ENCODE data around the gene AIF1.

Gene AIF1

GRCh38 chr6:31663126-31663960, 48.3 kb downstream of the AIF1 start:
- no peak for DNase-seq (ENCODE audit: low read depth in 2 of 2, low spot score in 1 of 2)

DNA sequence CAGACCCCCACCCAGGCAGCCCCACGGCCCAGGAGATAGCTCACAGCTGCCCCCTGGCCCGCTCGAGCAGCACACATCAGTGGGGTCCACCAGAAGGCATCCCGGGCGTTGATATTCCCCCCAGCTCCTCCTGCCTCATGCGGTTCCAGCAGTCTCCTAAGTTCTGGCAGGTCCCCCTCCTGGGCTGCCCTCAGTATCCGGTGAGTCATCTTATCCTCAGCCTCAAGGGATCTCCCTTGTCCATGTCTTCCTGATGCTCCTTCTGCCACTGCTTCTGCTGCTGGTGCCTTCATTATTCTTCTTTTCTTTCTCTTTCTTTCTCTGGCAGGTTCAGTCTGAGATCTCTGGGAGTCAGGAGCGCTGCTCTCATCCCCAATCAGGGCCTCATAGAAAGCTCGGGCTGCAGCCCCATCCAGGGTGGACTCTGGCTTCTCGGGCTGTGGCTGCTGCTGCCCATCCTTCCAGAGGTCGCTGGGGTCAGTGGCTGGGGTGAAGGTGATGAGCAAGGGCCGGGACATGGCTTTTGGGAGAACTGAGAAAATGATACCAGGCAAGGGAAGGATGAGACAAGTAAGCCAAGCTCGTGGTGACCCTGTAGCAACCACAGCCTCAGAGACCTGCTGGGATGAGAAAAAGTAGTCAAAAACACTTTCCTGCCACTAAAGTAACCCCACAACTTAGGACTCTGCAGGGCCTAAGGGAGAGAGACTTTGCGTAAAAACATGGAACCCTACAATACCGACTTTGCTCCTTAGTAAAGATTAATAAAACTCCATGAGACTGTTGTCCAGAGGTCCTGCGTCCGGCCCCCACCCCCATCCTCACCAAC, 49.1 kb downstream of the AIF1 start:
- no peak for DNase-seq (ENCODE audit: low read depth in 2 of 2, low spot score in 1 of 2)

GRCh38 chr6:31664790-31665500, 49.9 kb downstream of the AIF1 start, which contains the start of gene GPANK1:
Gene GPANK1, minus strand, starts transcription at chr6:31664997. Its CDS starts 519 bp downstream, at chr6:31664478.
- DNase-seq (ENCODE audit: low read depth in 2 of 2, low spot score in 1 of 2) = peak; percentile 78 to 79

DNA sequence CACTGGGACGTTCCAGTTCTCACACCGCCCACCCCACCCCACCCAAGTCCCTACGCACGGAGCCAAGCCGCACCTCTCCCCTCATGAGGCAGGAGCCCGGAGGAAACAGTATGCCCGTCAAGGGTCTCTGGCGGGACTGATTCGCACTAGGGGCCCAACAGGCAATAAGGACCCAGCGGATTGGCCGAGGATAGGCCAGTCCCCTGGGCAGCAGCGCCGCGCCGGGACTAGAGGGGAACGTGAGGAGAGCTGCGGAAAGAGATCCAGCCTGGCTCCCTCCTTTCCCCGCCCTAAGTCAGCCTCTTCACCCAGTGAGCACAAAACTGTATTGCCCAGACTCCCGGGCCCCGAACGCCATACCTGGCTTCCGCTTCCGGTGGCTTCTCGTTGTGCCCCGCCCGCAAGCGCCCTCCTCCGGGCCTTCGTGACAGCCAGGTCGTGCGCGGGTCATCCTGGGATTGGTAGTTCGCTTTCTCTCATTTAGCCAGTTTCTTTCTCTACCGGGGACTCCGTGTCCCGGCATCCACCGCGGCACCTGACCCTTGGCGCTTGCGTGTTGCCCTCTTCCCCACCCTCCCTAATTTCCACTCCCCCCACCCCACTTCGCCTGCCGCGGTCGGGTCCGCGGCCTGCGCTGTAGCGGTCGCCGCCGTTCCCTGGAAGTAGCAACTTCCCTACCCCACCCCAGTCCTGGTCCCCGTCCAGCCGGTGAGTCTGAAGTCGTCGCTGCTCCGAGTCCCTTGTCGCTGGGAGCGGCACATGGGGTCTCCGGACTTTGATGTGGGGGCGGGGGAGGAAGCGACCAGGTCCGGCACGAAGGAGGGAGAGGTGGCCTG, 50.7 kb downstream of the AIF1 start, which contains the start of gene CSNK2B:
Gene CSNK2B (plus strand): TSS at position 580 of the 836 bp plus-strand sequence. CDS start 752 bp downstream, outside the sequence.
- peak; percentile 95 to 98 for DNase-seq (ENCODE audit: low read depth in 2 of 2, low spot score in 1 of 2)

DNA sequence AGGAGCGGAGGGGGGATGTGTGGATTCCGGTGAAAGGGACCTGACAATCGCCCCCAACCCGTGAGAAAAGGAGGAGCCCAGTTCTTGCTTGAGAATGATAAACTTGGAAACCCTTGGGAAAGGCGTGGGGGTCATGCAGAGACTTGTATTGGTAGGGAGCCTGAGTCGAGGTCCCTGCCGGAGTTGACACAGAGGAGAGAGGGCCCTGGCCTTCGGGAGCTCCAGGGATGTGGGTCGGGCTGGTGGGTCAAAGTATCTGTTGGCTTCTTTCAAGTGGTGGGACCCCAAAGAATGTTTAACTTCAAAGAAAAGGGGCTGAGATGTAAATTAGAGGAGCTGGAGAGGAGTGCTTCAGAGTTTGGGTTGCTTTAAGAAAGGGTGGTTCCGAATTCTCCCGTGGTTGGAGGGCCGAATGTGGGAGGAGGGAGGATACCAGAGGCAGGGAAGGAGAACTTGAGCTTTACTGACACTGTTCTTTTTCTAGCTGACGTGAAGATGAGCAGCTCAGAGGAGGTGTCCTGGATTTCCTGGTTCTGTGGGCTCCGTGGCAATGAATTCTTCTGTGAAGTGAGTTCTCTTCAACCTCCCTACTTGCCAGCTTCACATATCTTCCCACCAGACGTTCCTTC, 51.4 kb downstream of the AIF1 start:
- DNase-seq (ENCODE audit: low read depth in 2 of 2, low spot score in 1 of 2) = no peak
